AG09309 (cell line): ENCODE data around the gene KRTAP10-10.
"Not testable (repeated sequence)": the region's sequence is repeated elsewhere in the genome, so short reads cannot be mapped to it uniquely, and the experiment has no call there.

Source experiments
- DNase-seq: peaks from one replicate; pipeline ENCODE4 v3.0.0-alpha.2; 2010; ENCODE audit warnings: low read depth
- H3K4me3 ChIP-seq: 2 replicates; pipeline ENCODE4 v1.5.1; 2011; ENCODE audit warnings: mild to moderate bottlenecking, low read depth, low read length, moderate library complexity; ENCODE audit not compliant: control insufficient read depth
- TF ChIP-seq, protein P1 (sequence below): IDR thresholded peaks from 2 replicates; pipeline ENCODE4 v1.5.1; 2011; ENCODE audit warnings: mild to moderate bottlenecking, low read depth, low read length, inconsistent platforms; ENCODE audit not compliant: insufficient read depth, control insufficient read depth; ENCODE audit errors: missing control alignments

The KRTAP10-10 gene

DNA sequence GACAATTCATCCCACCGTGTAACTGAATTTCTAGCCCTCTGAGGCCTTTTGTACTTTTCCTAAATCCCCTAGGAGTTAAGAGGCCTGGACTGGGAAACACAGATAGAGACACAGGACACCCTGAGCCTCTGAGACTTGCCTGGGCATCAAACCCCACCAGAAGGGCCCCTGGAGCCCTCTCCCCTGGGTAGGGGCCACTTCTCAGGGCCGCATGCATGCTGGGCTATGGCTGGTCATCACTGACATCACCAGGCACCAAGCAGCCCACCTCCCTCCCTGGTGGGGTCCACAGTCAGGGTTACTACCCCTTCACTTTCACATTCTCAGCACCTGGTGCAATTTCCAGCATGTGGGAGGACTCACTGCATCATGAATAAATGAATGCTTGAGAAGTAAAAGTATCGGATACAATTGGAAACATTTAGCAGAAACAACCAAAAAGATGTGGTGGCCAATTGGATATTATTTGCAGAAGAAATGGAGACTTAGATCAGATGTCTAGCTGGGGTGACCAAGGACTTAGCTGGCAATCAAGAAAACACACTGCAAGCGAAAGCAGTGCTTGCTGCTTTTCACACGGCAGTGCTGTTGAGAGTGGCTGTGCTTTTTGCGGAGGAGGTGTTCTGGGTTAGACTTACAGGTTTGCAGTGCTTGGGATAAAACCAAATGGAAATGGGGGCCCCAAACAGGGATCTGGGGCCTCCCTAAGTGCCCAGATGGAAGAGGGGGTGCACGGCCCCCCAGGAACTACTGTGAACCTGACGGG, 37.7 kb upstream of the KRTAP10-10 start:
- TF ChIP-seq, protein P1, sequence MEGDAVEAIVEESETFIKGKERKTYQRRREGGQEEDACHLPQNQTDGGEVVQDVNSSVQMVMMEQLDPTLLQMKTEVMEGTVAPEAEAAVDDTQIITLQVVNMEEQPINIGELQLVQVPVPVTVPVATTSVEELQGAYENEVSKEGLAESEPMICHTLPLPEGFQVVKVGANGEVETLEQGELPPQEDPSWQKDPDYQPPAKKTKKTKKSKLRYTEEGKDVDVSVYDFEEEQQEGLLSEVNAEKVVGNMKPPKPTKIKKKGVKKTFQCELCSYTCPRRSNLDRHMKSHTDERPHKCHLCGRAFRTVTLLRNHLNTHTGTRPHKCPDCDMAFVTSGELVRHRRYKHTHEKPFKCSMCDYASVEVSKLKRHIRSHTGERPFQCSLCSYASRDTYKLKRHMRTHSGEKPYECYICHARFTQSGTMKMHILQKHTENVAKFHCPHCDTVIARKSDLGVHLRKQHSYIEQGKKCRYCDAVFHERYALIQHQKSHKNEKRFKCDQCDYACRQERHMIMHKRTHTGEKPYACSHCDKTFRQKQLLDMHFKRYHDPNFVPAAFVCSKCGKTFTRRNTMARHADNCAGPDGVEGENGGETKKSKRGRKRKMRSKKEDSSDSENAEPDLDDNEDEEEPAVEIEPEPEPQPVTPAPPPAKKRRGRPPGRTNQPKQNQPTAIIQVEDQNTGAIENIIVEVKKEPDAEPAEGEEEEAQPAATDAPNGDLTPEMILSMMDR = no peak
- no peak overlapping the region for H3K4me3 ChIP-seq
- no peak for DNase-seq

DNA sequence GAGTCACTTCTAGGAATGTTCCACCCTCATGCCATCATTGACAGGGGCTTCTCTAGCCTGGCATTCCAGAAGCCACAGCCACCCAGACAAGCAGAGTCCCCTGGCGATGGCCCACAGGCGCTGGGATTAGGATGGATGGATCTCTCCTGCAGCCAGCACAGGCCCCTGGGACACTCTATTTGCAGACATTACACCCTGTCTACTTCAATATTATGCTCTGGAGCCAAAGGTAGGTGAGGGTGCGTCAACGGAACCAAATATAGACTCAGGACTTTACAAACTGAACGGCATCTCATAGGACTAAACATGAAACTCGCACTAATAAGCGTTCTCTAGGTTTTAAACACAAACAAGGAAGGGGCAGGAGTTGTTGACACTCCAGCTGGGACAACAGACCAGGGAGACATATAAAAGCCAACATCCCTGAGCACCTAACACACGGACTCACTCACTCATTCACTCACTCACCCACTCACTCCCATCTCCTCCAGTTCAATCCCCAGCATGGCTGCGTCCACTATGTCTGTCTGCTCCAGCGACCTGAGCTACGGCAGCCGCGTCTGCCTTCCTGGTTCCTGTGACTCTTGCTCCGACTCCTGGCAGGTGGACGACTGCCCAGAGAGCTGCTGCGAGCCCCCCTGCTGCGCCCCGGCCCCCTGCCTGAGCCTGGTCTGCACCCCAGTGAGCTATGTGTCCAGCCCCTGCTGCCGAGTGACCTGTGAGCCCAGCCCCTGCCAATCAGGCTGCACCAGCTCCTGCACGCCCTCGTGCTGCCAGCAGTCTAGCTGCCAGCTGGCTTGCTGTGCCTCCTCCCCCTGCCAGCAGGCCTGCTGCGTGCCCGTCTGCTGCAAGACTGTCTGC, 36.8 kb upstream of the KRTAP10-10 start, which contains the start of gene KRTAP10-7:
TSS of gene KRTAP10-7 (plus strand) at position 480 of the 861 bp plus-strand sequence. CDS start at position 505, 25 bp downstream.
- not testable (repeated sequence) for DNase-seq, H3K4me3 ChIP-seq

DNA sequence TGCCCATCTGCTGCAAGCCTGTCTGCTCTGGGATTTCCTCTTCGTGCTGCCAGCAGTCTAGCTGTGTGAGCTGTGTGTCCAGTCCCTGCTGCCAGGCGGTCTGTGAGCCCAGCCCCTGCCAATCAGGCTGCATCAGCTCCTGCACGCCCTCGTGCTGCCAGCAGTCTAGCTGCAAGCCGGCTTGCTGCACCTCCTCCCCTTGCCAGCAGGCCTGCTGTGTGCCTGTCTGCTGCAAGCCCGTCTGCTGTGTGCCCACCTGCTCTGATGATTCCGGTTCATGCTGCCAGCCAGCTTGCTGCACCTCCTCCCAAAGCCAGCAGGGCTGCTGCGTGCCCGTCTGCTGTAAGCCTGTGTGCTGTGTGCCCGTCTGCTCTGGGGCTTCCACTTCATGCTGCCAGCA, 36.1 kb upstream of the KRTAP10-10 start:
- not testable (repeated sequence) for H3K4me3 ChIP-seq, DNase-seq

DNA sequence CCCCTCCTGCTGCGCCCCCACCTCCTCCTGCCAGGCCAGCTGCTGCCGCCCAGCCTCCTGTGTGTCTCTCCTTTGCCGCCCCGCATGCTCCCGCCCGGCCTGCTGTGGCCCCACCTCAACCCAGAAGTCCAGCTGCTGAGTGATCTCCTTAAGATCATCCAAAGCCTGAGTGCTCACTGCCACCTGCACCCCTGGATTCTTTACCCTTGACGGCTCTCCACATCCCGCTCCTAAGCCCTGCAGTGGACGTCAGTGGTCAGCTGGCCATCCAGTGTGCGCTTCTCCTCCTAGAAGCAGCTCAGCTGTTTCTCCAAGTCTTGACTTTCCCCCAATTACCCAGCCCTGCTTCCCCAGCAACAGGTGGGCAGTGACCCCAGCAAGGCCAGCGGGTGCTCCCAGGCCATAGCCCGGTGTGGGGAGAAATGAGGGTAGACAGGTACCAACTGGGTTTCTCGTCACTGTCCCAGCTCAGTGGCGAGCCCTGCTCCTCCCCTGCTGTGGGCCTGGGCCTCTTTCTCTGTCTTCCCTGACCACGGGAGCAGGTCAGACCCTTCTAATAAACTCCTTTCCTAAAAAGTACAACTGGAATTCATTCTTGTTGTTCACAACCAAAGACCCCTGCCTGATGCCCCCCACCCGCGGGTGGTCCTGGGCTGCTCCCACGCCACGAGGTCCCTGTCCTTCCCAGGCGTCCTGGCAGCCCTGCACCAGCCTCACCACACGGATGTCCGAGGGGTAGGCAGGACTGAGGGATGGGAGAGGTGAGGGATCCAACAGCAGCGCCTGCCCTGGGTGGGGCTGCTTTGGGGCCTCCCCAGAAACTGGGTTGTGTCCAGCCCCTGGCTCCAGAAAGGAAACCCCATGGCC, 35.3 kb upstream of the KRTAP10-10 start:
- DNase-seq = no peak
- H3K4me3 ChIP-seq = no peak overlapping the region
- TF ChIP-seq, protein P1 = no peak

DNA sequence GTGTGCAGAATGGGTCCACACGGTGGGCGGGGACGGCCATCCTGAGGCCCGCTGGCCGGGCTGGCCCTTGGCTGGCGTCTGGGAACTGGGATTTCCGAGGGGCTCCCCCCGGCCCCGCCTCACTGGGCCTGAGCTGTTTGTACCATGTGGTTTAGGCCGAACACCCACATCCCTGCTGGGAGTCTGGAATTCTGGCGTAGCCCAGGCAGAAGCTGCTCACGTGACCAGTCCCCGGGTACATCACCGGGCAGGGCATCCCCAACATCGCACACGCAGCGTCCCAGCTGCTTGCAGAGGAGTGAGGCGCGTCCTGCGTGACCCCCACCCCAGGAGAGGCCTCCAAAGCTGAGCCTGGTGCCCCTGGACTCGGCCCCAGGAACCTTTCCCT, 34.7 kb upstream of the KRTAP10-10 start:
- H3K4me3 ChIP-seq = no peak overlapping the region
- no peak for DNase-seq
- TF ChIP-seq, protein P1 = no peak

DNA sequence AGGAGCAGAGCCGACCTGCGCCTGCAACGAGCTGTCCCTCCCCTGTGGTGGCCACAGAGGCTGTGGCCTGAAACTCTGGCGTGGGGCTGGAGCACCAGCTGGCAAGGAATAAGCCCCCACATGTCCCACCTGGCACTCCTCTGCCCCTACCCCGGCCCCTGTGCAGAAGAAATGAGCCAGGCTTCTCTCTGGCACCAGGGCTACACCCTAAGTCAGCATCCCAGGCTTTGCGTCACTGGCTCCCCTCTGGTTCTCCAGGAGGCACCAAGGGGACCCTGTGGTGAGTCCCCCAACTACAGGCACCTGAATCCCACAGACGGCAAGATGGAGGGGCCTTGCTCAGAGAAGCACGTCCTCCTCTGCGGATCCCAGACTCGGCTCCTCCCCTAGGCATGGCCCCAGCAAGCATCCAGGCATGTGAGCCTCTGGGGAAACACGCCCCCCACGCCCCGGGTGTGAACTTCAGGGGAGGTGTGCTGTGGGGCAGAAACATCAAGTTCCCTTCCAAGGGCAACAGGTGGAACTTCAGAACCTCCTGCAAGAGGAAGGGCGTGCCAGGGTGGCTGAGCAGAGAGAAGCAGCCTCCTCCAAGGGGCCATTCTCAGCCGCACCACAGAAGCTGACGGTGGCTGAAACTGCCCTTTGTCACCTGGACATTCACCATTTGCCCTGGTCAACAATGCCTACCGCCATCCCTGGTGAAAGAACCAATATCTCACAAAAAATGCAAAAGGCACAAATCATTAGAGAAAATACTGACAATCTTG, 33.9 kb upstream of the KRTAP10-10 start:
- TF ChIP-seq, protein P1 = no peak
- no peak overlapping the region for H3K4me3 ChIP-seq
- DNase-seq = no peak

DNA sequence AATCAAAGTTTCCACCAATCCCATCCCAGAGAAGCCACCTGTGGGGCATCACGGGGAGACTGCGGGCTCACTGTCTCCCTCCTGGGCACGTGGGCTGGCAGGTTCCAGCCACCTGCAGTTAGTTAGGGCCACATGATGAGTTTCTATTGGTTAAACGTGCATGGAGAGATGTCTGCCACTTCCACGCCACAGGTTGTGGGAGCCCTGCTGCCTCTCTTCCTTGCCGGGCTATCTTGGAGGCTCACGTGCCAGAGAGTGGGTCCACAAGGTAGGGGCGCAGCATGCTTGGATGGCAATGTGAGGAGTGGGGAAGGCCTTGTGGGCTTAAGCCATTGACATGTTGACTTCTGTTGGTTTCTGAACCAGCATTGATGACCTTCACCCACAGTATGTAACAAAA, 33.2 kb upstream of the KRTAP10-10 start:
- no peak overlapping the region for H3K4me3 ChIP-seq
- no peak for DNase-seq
- TF ChIP-seq, protein P1 = no peak
